ENCODE data around the gene GRM4.
"Not testable (repeated sequence)": the region's sequence is repeated elsewhere in the genome, so short reads cannot be mapped to it uniquely, and the experiment has no call there.

GRM4 gene

DNA sequence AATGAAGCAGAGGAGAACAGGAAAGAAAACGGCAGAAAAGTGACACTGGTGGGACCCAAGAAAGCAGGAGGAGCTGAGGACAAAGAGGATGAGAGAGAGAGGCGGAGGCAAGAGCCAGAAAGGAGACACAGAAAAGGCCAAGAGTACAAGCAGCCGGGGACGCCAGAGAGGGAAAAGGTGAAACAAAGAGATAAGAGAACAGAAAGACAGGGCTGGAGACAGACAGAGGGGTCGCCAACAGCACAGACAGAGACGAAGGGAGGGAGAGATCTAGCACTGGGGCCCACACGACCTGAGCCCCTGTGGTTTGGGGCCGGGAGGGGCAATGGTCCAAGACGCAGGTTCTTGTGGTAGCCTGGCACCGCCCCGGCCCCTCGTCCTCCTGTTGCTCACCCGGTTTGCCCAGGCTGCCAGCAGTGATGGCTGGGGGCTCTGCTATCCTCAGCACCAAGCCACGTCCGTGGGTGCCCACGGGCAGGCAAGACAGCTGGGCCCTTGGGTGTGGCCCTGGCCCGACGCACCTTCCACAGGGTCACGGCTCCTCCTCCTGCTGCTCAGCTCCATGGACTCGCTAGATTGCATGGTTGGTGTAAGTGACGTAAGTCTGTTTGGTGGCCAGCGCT is 123.5 kb downstream of the GRM4 start:
- H3K4me1 Mint-ChIP-seq (ENCODE audit: low read depth), result no peaks in the 10 kb centered on the region
- H3K36me3 Mint-ChIP-seq (ENCODE audit: low read depth), result no peaks in the 10 kb centered on the region
- H3K27me3 Mint-ChIP-seq (ENCODE audit: low read depth), result peaks cover 10% of the 10 kb centered on the region
- H3K27ac Mint-ChIP-seq, result no peak overlapping the region
- no peaks in the 10 kb centered on the region for H3K9me3 Mint-ChIP-seq
- H3K4me3 Mint-ChIP-seq, result no peak overlapping the region

DNA sequence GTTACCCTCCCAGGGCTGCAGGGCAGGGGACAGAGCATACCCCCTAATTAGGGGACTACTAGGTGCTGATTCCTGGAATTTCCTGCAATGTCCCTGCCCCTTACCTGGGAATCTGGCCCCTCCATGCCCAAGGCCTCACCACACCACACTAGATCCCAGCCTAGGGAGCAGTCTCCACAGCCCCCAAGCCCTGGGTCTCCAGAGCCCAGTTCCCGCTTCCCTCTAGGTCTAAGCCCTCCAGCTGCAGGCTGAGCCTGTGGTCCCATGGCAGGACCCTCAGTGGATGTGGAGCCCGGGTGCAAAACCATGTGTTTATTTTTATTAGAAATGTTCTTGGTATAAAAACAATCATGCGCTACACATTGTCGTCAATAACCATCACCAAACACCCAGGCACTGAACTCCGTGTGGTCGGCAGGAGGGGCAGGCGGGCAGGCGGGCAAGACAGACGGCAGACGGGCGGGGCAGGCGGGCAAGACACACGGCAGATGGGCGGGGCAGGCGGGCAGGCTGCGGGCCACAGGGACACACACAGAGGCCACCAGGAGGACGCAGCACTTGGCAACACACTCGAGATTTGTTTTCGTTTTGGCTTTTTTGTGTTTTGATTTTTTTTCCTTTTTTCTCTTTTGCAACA is 124.2 kb downstream of the GRM4 start:
- Mint-ChIP-seq H3K27ac (no peak overlapping the region), H3K4me1 (ENCODE audit: low read depth) (no peaks in the 10 kb centered on the region), H3K36me3 (ENCODE audit: low read depth) (no peaks in the 10 kb centered on the region), H3K4me3 (no peak overlapping the region), H3K9me3 (no peaks in the 10 kb centered on the region), H3K27me3 (ENCODE audit: low read depth) (peaks cover 10% of the 10 kb centered on the region)

GRCh38 chr6:34020807-34021553 is 124.9 kb downstream of the GRM4 start:
- Mint-ChIP-seq H3K4me1 (ENCODE audit: low read depth) (no peaks in the 10 kb centered on the region), H3K27ac (no peak overlapping the region), H3K36me3 (ENCODE audit: low read depth) (no peaks in the 10 kb centered on the region), H3K27me3 (ENCODE audit: low read depth) (peaks cover 10% of the 10 kb centered on the region), H3K9me3 (no peaks in the 10 kb centered on the region), H3K4me3 (no peak overlapping the region)

GRCh38 chr6:34020278-34020677 is 125.6 kb downstream of the GRM4 start:
- Mint-ChIP-seq H3K9me3 (no peaks in the 10 kb centered on the region), H3K27ac (no peak overlapping the region), H3K4me1 (ENCODE audit: low read depth) (no peaks in the 10 kb centered on the region), H3K27me3 (ENCODE audit: low read depth) (peaks cover 13% of the 10 kb centered on the region), H3K4me3 (no peak overlapping the region), H3K36me3 (ENCODE audit: low read depth) (no peaks in the 10 kb centered on the region)

DNA sequence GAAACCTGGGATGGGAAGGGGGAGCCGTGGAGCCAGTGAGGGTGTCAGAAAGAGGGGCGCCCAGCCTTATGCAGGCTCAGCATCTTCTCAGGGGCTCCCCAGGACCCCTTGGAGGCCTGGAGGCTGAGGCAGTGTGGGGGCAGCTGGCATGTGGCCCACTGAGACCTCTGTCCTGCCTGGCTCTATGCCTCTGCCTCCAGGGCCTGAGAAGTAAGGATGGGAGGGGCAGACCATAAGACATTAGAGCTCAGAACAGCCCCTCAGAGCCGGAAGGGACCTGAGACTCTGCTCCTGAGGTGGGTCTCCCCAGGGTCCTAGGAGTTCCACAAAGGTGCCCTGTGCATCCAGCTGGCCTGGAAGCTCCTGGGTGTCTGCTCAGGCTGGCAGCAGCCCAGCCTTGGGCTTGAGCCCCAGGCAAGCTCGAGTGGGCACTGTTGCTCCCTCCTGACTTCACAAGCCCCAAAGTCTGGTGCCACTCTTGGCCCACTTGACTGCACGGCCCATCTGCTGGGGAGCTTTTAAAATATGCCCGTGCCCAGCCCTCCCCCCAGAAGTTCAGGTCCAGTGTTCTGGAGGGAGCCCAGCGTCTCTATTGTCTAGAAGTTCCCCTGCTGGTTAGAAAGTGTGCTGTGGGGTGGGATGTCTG is 126.8 kb downstream of the GRM4 start:
- peaks cover 13% of the 10 kb centered on the region for H3K27me3 Mint-ChIP-seq (ENCODE audit: low read depth)
- no peaks in the 10 kb centered on the region for H3K4me1 Mint-ChIP-seq (ENCODE audit: low read depth)
- H3K27ac Mint-ChIP-seq, result no peak overlapping the region
- no peaks in the 10 kb centered on the region for H3K36me3 Mint-ChIP-seq (ENCODE audit: low read depth)
- H3K4me3 Mint-ChIP-seq, result no peak overlapping the region
- H3K9me3 Mint-ChIP-seq, result no peaks in the 10 kb centered on the region

DNA sequence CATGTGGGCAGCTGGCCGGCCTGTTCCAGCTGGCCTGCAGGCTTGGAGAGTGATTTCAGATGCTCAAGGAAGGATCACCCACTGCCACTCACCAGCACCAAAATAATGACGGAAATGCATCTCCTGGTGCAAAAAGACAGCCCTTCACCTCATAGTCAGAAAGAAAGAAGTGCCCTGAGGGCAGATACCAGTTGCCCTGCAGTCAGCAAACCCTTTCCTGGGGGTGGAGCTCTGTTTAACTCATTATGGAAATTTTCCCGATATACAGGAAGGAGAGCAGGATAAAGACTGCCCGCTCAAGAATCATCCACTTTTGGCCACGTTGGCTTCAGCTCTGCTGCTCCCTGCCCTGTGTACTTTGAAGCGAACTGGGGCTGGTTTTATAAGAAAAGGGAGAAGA is 127.9 kb downstream of the GRM4 start:
- no peaks in the 10 kb centered on the region for H3K4me1 Mint-ChIP-seq (ENCODE audit: low read depth)
- H3K4me3 Mint-ChIP-seq, result no peak overlapping the region
- H3K9me3 Mint-ChIP-seq, result no peaks in the 10 kb centered on the region
- no peak overlapping the region for H3K27ac Mint-ChIP-seq
- H3K27me3 Mint-ChIP-seq (ENCODE audit: low read depth), result peaks cover 11% of the 10 kb centered on the region
- no peaks in the 10 kb centered on the region for H3K36me3 Mint-ChIP-seq (ENCODE audit: low read depth)

DNA sequence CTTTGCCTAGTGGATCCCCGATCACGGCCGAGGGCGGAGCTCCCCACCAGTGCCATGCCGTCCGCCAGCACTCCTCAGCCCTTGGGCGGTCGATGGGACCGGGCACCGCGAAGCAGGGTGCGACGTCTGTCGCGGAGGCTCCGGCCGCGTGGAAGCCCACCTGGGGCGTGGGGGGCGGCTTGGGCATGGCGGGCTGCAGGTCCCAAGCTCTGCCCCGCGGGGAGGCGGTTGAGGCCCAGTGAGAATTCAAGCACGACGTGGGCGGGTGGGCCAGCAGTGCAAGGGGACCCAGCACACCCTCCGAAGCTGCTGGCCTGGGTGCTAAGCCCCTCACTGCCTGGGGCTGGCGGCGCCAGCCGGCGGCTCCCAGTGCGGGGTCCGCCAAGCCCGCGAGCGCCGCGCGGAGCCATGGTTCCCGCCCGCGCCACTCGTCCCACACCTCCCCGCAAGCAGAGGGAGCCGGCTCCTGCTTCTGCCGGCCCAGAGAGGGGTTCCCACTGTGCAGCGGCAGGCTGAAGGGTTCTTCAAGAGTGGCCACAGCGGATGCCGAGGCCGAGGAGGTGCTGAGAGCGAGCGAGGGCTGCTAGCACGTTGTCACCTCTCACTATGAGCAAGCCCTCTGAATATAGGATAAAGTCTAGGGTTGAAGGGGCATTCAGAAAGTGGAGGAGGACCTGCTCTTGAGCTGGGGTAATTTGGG is 128.6 kb downstream of the GRM4 start:
- Mint-ChIP-seq H3K27me3 (ENCODE audit: low read depth) (peaks cover 6% of the 10 kb centered on the region), H3K36me3 (ENCODE audit: low read depth) (no peaks in the 10 kb centered on the region), H3K4me1 (ENCODE audit: low read depth) (no peaks in the 10 kb centered on the region), H3K27ac (no peak overlapping the region), H3K9me3 (no peaks in the 10 kb centered on the region), H3K4me3 (no peak overlapping the region)

DNA sequence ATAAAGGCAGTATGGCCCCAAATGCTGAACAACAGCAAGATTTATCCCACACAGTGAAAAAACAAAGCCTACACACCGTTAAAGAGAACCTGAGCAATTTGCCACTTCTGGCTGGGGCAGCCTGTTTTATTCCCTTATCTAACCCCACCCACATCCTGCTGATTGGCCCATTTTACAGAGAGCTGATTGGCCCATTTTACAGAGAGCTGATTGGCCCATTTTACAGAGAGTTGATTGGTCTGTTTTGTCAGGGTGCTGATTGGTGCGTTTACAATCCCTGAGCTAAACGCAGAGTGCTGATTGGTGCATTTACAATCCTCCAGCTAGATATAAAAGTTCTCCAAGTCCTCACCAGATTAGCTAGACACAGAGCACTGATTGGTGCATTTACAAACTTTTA is 129.3 kb downstream of the GRM4 start:
- not testable (repeated sequence) for H3K27ac Mint-ChIP-seq; H3K36me3 Mint-ChIP-seq (ENCODE audit: low read depth); H3K4me1 Mint-ChIP-seq (ENCODE audit: low read depth); H3K4me3 Mint-ChIP-seq; H3K9me3 Mint-ChIP-seq; H3K27me3 Mint-ChIP-seq (ENCODE audit: low read depth)

- H3K4me1 Mint-ChIP-seq (ENCODE audit: low read depth), result no peaks in the 10 kb centered on the region
- no peaks in the 10 kb centered on the region for H3K9me3 Mint-ChIP-seq
- H3K27me3 Mint-ChIP-seq (ENCODE audit: low read depth), result peaks cover 3% of the 10 kb centered on the region
- H3K4me3 Mint-ChIP-seq, result no peak overlapping the region
- no peak overlapping the region for H3K27ac Mint-ChIP-seq
- H3K36me3 Mint-ChIP-seq (ENCODE audit: low read depth), result no peaks in the 10 kb centered on the region
Measured at GRCh38 chr6:34015586-34015985, 130.3 kb downstream of the GRM4 start.

GRCh38 chr6:34011264-34011663 is 134.6 kb downstream of the GRM4 start:
- Mint-ChIP-seq H3K27me3 (ENCODE audit: low read depth) (peaks cover 29% of the 10 kb centered on the region), H3K4me3 (no peak overlapping the region), H3K36me3 (ENCODE audit: low read depth) (no peaks in the 10 kb centered on the region), H3K27ac (no peak overlapping the region), H3K9me3 (no peaks in the 10 kb centered on the region), H3K4me1 (ENCODE audit: low read depth) (no peaks in the 10 kb centered on the region)

- H3K9me3 Mint-ChIP-seq, result no peaks in the 10 kb centered on the region
- no peaks in the 10 kb centered on the region for H3K4me1 Mint-ChIP-seq (ENCODE audit: low read depth)
- no peaks in the 10 kb centered on the region for H3K36me3 Mint-ChIP-seq (ENCODE audit: low read depth)
- H3K27me3 Mint-ChIP-seq (ENCODE audit: low read depth), result peaks cover 33% of the 10 kb centered on the region
- no peak overlapping the region for H3K4me3 Mint-ChIP-seq
- H3K27ac Mint-ChIP-seq, result no peak overlapping the region
Measured at GRCh38 chr6:34005901-34006531, 139.9 kb downstream of the GRM4 start.

GRCh38 chr6:34004706-34005105 is 141.2 kb downstream of the GRM4 start:
- Mint-ChIP-seq H3K27ac (no peak overlapping the region), H3K36me3 (ENCODE audit: low read depth) (no peaks in the 10 kb centered on the region), H3K4me3 (no peak overlapping the region), H3K4me1 (ENCODE audit: low read depth) (no peaks in the 10 kb centered on the region), H3K27me3 (ENCODE audit: low read depth) (peaks cover 27% of the 10 kb centered on the region), H3K9me3 (no peaks in the 10 kb centered on the region)

DNA sequence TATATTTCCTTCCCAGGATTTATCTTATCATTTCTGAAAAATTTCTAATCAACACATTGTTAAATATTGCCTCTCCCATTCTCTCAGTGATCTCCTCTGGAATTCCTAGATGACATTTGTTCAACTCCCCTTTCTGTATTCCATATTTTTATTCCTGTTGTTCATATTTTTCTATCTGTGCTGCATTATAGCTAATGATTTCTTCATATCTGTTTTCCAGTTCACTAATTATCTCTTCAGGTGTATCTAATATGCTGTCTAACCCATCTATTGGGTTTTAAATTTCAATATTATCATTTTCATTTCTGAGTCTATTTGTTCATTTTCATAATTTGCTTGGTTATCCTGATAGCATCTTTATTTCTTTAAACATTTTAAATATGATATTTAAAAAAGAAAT is 141.9 kb downstream of the GRM4 start:
- H3K4me3 Mint-ChIP-seq, result no peak overlapping the region

More for the DNA sequence above, 141.9 kb downstream of the GRM4 start:
- H3K36me3 Mint-ChIP-seq (ENCODE audit: low read depth), result no peaks in the 10 kb centered on the region
- no peaks in the 10 kb centered on the region for H3K4me1 Mint-ChIP-seq (ENCODE audit: low read depth)
- no peaks in the 10 kb centered on the region for H3K9me3 Mint-ChIP-seq
- no peak overlapping the region for H3K27ac Mint-ChIP-seq
- peaks cover 25% of the 10 kb centered on the region for H3K27me3 Mint-ChIP-seq (ENCODE audit: low read depth)

Measured in T-helper 1 cell treated with Interleukin-12 subunit alpha and Interleukin-12 subunit beta and Interleukin-4 antibody, amounts not matched to agents 30 μg/mL and 1 μg/mL, for 36 hours (primary cell).